ENCODE measurements around the gene GCC2.
"Not testable (repeated sequence)": the region's sequence is repeated elsewhere in the genome, so short reads cannot be mapped to it uniquely, and the experiment has no call there.

The GCC2 gene

DNA sequence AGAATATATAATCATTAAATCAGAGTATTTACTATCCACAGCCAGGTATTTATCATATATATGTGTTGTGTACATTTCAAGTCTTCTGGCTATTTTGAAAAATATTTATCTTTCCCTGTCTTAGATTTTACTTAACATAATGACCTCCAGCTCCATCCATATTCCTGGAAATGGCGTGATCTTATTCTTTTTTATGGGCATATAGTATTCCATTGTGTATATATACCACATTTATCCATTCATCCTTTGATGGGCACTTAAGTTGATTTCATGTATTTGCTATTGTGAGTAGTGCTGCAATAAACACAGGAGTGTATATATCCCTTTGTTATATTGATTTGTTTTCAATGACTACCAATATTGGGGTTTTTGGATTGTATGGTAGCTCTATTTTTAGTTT lies 6.6 kb downstream of the GCC2 start:
- Histone ChIP-seq H3K27me3 (ENCODE audit: control insufficient read depth in 1 of 2, insufficient read depth in 2 of 2, low read length in 2 of 2) (no peaks in the 10 kb centered on the region), H3K27ac (ENCODE audit: low read depth, low read length) (no peak overlapping the region), H3K36me3 (ENCODE audit: control insufficient read depth in 1 of 2, insufficient read depth in 2 of 2, low read length in 2 of 2) (peaks cover 22 to 70% of the 10 kb centered on the region in 2 donors), H3K9ac (ENCODE audit: low read depth in 1 of 2, low read length in 2 of 2) (no peak overlapping the region), H3K4me3 (ENCODE audit: low read depth in 1 of 2, low read length in 2 of 2) (no peak overlapping the region), H3K9me3 (ENCODE audit: control insufficient read depth in 1 of 2, low read length in 2 of 2) (peaks cover 2 to 12% of the 10 kb centered on the region in 2 donors), H3K4me1 (ENCODE audit: control insufficient read depth in 1 of 2, insufficient read depth in 2 of 2, low read length in 2 of 2) (peaks cover 0 to 9% of the 10 kb centered on the region in 2 donors)

DNA sequence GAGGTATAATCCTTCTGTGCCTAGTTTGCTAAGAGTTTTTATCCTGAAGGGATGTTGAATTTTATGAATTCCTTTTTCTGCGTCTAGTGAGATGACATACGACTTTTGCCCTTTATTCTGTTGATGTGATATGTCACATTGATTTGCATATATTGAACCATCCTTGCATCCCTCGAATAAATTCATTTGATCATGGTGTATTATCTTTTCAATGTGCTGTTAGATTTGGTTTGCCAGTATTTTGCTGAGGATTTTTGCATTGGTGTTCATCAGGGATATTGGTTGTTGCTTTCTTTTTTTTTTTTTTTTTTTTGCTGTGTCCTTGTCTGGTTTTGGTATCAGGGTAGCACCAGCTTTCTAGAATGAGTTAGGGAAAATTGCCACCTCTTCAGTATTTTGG lies 9.1 kb downstream of the GCC2 start:
- Histone ChIP-seq H3K9ac (ENCODE audit: low read depth in 1 of 2, low read length in 2 of 2) (no peak overlapping the region), H3K27me3 (ENCODE audit: control insufficient read depth in 1 of 2, insufficient read depth in 2 of 2, low read length in 2 of 2) (no peaks in the 10 kb centered on the region), H3K27ac (ENCODE audit: low read depth, low read length) (no peak overlapping the region), H3K4me1 (ENCODE audit: control insufficient read depth in 1 of 2, insufficient read depth in 2 of 2, low read length in 2 of 2) (no peaks in the 10 kb centered on the region), H3K36me3 (ENCODE audit: control insufficient read depth in 1 of 2, insufficient read depth in 2 of 2, low read length in 2 of 2) (peaks cover 22 to 66% of the 10 kb centered on the region in 2 donors), H3K4me3 (ENCODE audit: low read depth in 1 of 2, low read length in 2 of 2) (no peak overlapping the region), H3K9me3 (ENCODE audit: control insufficient read depth in 1 of 2, low read length in 2 of 2) (peaks cover 2 to 12% of the 10 kb centered on the region in 2 donors)

DNA sequence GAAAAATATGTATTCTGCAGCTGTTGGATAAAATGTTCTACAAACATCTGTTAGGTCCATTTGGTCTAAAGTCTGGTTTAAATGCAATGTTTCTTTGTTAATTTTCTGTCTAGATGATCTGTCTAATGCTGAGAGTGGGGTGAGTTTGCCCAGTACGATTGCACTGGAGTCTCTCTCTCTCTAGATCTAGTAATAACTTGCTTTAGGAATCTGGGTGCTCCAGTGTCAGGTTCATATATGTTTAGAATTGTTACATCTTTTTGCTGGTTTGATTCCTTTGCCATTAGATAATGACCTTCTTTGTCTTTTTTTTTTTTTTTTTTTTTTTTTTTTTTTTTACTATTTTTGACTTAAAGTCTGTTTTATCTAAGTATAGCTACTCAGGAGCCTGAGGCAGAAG lies 10.4 kb downstream of the GCC2 start:
- Histone ChIP-seq H3K4me3 (ENCODE audit: low read depth in 1 of 2, low read length in 2 of 2) (no peak overlapping the region), H3K36me3 (ENCODE audit: control insufficient read depth in 1 of 2, insufficient read depth in 2 of 2, low read length in 2 of 2) (peaks cover 32 to 67% of the 10 kb centered on the region in 2 donors), H3K27ac (ENCODE audit: low read depth, low read length) (no peak overlapping the region)

DNA sequence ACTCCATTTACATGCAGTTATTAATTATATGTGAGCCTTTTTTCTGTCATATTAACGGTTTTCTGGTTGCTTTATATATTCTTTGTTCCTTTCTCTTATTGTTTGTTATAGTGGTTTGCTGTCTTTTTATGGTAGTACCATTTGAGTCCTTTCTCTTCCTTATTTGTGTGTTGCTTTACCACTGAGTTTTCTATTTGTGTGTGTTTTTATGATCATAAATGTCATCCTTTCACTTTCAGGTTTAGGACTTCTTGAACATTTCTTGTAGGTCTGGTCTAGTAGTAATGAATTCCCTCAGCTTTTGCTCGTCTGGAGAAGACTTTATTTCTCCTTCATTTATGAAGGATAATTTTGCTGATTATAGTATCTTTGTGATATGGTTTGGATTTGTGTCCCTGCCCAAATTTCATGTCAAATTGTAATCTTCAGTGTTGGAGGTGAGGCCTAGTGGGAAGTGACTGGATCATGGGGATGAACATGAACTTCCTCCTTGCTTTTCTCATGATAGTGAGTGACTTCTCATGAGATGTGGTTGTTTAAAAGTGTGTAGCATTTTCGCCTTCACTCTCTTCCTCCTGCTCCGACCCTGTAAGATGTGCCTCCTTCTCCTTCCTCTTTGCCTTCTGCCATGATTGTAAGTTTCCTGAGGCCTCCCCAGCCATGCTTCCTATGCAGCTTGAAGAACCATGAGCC lies 11.5 kb downstream of the GCC2 start:
- Histone ChIP-seq H3K4me3 (ENCODE audit: low read depth in 1 of 2, low read length in 2 of 2) (no peak overlapping the region), H3K9ac (ENCODE audit: low read depth in 1 of 2, low read length in 2 of 2) (no peak overlapping the region), H3K36me3 (ENCODE audit: control insufficient read depth in 1 of 2, insufficient read depth in 2 of 2, low read length in 2 of 2) (peaks cover 26 to 67% of the 10 kb centered on the region in 2 donors), H3K4me1 (ENCODE audit: control insufficient read depth in 1 of 2, insufficient read depth in 2 of 2, low read length in 2 of 2) (no peaks in the 10 kb centered on the region), H3K27me3 (ENCODE audit: control insufficient read depth in 1 of 2, insufficient read depth in 2 of 2, low read length in 2 of 2) (no peaks in the 10 kb centered on the region), H3K27ac (ENCODE audit: low read depth, low read length) (no peak overlapping the region), H3K9me3 (ENCODE audit: control insufficient read depth in 1 of 2, low read length in 2 of 2) (peaks cover 2 to 12% of the 10 kb centered on the region in 2 donors)

More for the DNA sequence above, 10.4 kb downstream of the GCC2 start:
- Histone ChIP-seq H3K4me1 (ENCODE audit: control insufficient read depth in 1 of 2, insufficient read depth in 2 of 2, low read length in 2 of 2) (no peaks in the 10 kb centered on the region), H3K9me3 (ENCODE audit: control insufficient read depth in 1 of 2, low read length in 2 of 2) (peaks cover 2 to 12% of the 10 kb centered on the region in 2 donors), H3K9ac (ENCODE audit: low read depth in 1 of 2, low read length in 2 of 2) (no peak overlapping the region), H3K27me3 (ENCODE audit: control insufficient read depth in 1 of 2, insufficient read depth in 2 of 2, low read length in 2 of 2) (no peaks in the 10 kb centered on the region)

DNA sequence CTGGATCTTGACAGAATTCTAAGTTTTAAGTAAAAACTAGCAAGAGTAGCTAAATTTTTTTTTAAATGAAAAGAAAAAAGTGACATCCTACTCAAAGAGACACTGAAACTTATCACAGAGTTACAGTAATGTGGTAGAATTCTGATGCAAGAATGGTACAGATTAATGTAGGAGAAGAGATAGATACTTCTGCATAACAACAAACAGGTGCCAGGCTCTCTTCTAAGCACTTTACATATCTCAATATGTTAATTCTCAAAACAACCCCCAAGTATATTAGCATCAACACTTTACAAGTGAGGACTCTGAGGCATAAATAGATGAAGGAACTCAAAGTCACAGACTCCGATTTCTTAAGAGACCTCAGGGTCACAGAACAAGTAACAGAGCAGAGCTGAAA lies 28.1 kb downstream of the GCC2 start:
- Histone ChIP-seq H3K9ac (ENCODE audit: low read depth in 1 of 2, low read length in 2 of 2) (no peak overlapping the region), H3K9me3 (ENCODE audit: control insufficient read depth in 1 of 2, low read length in 2 of 2) (no peaks in the 10 kb centered on the region), H3K4me1 (ENCODE audit: control insufficient read depth in 1 of 2, insufficient read depth in 2 of 2, low read length in 2 of 2) (no peaks in the 10 kb centered on the region), H3K36me3 (ENCODE audit: control insufficient read depth in 1 of 2, insufficient read depth in 2 of 2, low read length in 2 of 2) (peaks cover 23 to 73% of the 10 kb centered on the region in 2 donors), H3K27me3 (ENCODE audit: control insufficient read depth in 1 of 2, insufficient read depth in 2 of 2, low read length in 2 of 2) (no peaks in the 10 kb centered on the region), H3K4me3 (ENCODE audit: low read depth in 1 of 2, low read length in 2 of 2) (no peak overlapping the region), H3K27ac (ENCODE audit: low read depth, low read length) (no peak overlapping the region)

DNA sequence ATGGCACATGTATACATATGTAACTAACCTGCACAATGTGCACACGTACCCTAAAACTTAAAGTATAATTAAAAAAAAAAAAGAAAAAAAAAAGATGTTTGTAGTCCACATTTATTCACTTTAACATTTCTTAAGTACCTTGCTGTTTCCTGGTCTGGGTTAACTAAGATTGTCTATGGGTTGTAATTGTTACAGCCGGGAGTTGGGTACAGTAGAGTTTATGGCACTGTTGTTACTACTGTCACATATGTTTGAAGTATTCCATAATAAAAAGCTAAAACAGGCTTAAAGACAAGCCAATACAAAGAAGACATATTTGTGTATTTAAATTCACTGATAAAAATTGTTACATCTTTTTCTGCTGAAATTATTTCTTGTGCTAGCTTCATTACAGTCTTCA lies 36.2 kb downstream of the GCC2 start:
- H3K27me3 ChIP-seq (ENCODE audit: control insufficient read depth in 1 of 2, insufficient read depth in 2 of 2, low read length in 2 of 2) = no peaks in the 10 kb centered on the region
- H3K4me3 ChIP-seq (ENCODE audit: low read depth in 1 of 2, low read length in 2 of 2) = no peak overlapping the region
- no peak overlapping the region for H3K27ac ChIP-seq (ENCODE audit: low read depth, low read length)
- H3K9me3 ChIP-seq (ENCODE audit: control insufficient read depth in 1 of 2, low read length in 2 of 2) = no peaks in the 10 kb centered on the region
- H3K9ac ChIP-seq (ENCODE audit: low read depth in 1 of 2, low read length in 2 of 2) = no peak overlapping the region
- H3K4me1 ChIP-seq (ENCODE audit: control insufficient read depth in 1 of 2, insufficient read depth in 2 of 2, low read length in 2 of 2) = no peaks in the 10 kb centered on the region
- peaks cover 26 to 58% of the 10 kb centered on the region in 2 donors for H3K36me3 ChIP-seq (ENCODE audit: control insufficient read depth in 1 of 2, insufficient read depth in 2 of 2, low read length in 2 of 2)

DNA sequence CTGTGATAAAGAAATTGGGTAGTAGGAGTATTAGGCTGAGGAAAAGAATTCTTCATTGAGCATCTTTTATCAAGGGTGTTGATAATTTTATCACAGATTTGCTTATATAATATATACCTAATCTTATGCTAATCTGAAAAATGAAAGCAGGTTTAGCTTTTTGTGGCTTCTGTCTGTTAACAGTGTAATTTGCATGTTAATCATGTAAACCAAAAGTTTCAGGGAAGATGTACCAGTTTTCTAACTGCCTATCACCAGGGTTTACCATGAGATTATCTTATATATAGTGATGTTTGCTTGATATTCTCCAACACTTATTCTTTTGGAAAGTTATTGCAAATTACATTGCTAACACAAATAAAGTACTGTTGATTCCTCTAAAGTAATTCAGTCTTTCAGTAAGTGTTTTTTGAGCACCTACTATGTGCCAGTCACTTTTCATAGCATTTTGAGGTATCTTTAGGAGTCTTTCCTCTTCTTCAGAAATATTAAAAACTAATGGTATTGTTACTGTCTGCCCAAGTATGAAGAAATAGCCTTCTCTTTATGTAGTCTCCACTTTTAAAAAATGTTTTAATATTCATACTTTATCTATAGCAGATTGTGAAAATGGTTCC lies 41.6 kb downstream of the GCC2 start:
- Histone ChIP-seq H3K27ac (ENCODE audit: low read depth, low read length) (no peak overlapping the region), H3K9me3 (ENCODE audit: control insufficient read depth in 1 of 2, low read length in 2 of 2) (no peaks in the 10 kb centered on the region), H3K9ac (ENCODE audit: low read depth in 1 of 2, low read length in 2 of 2) (no peak overlapping the region), H3K4me1 (ENCODE audit: control insufficient read depth in 1 of 2, insufficient read depth in 2 of 2, low read length in 2 of 2) (no peaks in the 10 kb centered on the region), H3K4me3 (ENCODE audit: low read depth in 1 of 2, low read length in 2 of 2) (no peak overlapping the region), H3K36me3 (ENCODE audit: control insufficient read depth in 1 of 2, insufficient read depth in 2 of 2, low read length in 2 of 2) (peaks cover 28 to 54% of the 10 kb centered on the region in 2 donors), H3K27me3 (ENCODE audit: control insufficient read depth in 1 of 2, insufficient read depth in 2 of 2, low read length in 2 of 2) (no peaks in the 10 kb centered on the region)

DNA sequence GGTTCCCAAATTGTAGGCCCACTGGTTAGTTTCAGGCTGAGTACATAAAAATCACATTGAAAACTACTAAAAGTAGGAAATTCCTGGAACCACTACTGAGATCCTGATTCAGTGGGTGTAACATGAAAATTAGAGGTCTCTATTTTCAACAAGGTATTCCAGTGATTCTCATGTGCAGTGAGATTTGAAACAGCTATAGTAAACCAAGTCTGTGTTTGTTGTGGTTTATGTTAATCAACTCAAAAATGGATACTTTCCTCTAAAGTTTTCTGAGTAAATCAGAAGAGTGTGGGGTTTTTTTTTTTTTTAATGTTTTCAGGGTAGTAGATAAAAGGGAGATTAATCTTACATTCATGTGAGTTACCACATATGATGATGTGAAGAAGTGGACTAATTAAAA lies 42.8 kb downstream of the GCC2 start:
- Histone ChIP-seq H3K27ac (ENCODE audit: low read depth, low read length) (no peak overlapping the region), H3K9ac (ENCODE audit: low read depth in 1 of 2, low read length in 2 of 2) (no peak overlapping the region), H3K4me1 (ENCODE audit: control insufficient read depth in 1 of 2, insufficient read depth in 2 of 2, low read length in 2 of 2) (no peaks in the 10 kb centered on the region), H3K27me3 (ENCODE audit: control insufficient read depth in 1 of 2, insufficient read depth in 2 of 2, low read length in 2 of 2) (no peaks in the 10 kb centered on the region), H3K36me3 (ENCODE audit: control insufficient read depth in 1 of 2, insufficient read depth in 2 of 2, low read length in 2 of 2) (peaks cover 23 to 48% of the 10 kb centered on the region in 2 donors), H3K4me3 (ENCODE audit: low read depth in 1 of 2, low read length in 2 of 2) (no peak overlapping the region), H3K9me3 (ENCODE audit: control insufficient read depth in 1 of 2, low read length in 2 of 2) (no peaks in the 10 kb centered on the region)

DNA sequence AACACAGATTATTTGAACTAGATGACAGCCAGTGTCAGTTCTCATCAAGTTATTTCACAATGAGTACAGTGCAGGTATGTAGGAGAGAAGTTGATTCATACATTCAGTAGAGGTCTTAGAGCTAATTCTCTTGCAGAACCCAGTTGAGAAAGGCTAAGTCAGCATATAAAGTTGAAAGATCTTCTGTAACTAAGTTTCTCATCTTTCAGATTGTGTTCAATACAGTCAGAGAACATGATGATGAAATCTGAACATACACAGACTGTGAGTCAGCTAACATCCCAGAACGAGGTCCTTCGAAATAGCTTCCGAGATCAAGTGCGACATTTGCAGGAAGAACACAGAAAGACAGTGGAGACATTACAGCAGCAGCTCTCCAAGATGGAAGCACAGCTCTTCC lies 43.4 kb downstream of the GCC2 start:
- no peak overlapping the region for H3K27ac ChIP-seq (ENCODE audit: low read depth, low read length)
- H3K4me3 ChIP-seq (ENCODE audit: low read depth in 1 of 2, low read length in 2 of 2) = no peak overlapping the region
- H3K9ac ChIP-seq (ENCODE audit: low read depth in 1 of 2, low read length in 2 of 2) = no peak overlapping the region
- peaks cover 23 to 45% of the 10 kb centered on the region in 2 donors for H3K36me3 ChIP-seq (ENCODE audit: control insufficient read depth in 1 of 2, insufficient read depth in 2 of 2, low read length in 2 of 2)
- no peaks in the 10 kb centered on the region for H3K9me3 ChIP-seq (ENCODE audit: control insufficient read depth in 1 of 2, low read length in 2 of 2)
- H3K4me1 ChIP-seq (ENCODE audit: control insufficient read depth in 1 of 2, insufficient read depth in 2 of 2, low read length in 2 of 2) = no peaks in the 10 kb centered on the region
- H3K27me3 ChIP-seq (ENCODE audit: control insufficient read depth in 1 of 2, insufficient read depth in 2 of 2, low read length in 2 of 2) = no peaks in the 10 kb centered on the region

DNA sequence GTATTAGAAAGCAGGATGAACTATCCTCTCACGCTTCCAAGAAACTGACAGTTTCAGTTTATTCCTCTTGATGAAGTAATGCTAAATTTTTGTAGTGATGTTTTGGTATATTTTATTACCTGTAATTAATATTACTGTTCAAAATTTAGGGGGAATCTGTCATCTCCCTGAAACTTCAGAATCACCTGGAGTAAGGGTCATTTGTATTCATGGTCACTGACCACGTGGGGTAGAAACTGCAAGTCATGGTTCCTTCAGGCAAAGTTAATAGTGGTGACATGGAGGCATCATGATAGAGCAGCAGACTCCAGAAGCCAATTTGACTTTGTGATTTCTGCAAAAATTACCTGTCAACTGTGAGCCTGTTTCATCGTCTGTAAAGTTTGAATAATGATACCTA lies 47.2 kb downstream of the GCC2 start:
- not testable (repeated sequence) for H3K27me3 ChIP-seq (ENCODE audit: control insufficient read depth in 1 of 2, insufficient read depth in 2 of 2, low read length in 2 of 2); H3K9ac ChIP-seq (ENCODE audit: low read depth in 1 of 2, low read length in 2 of 2); H3K4me1 ChIP-seq (ENCODE audit: control insufficient read depth in 1 of 2, insufficient read depth in 2 of 2, low read length in 2 of 2); H3K9me3 ChIP-seq (ENCODE audit: control insufficient read depth in 1 of 2, low read length in 2 of 2); H3K4me3 ChIP-seq (ENCODE audit: low read depth in 1 of 2, low read length in 2 of 2); H3K27ac ChIP-seq (ENCODE audit: low read depth, low read length)
- peaks cover 12 to 37% of the 10 kb centered on the region in 2 donors for H3K36me3 ChIP-seq (ENCODE audit: control insufficient read depth in 1 of 2, insufficient read depth in 2 of 2, low read length in 2 of 2)

Measured in duodenal mucosa (tissue), 2 donors.